PC-9 (cell line): ENCODE results near the gene SSC5D. TPM values are rescaled to one million over a fixed set of nuclear protein-coding genes. Genes with fewer than 3 reads are reported as not detected.

Source experiments
- BruUV-seq: library from RNA; stranded (reverse); fragments of 400-500 nt; replicated peaks from 2 replicates; lab custom pipeline; 2021; lab: Mats Ljungman, UMichigan
- CTCF ChIA-PET: fragments of 300-600 bp; sonication (Branson Sonifier 250); formaldehyde crosslinking; loops from one replicate; lab custom pipeline; 2022; ENCODE audit warnings: antibody characterized with exemption; lab: Charles Lee
- POLR2A ChIA-PET: fragments of 300-600 bp; sonication (Branson Sonifier 250); formaldehyde crosslinking; loops from one replicate; lab custom pipeline; 2022; ENCODE audit warnings: antibody characterized with exemption; ENCODE audit not compliant: unreplicated experiment; lab: Charles Lee
- DNase-seq, 2 experiments: peaks; one replicate each; pipeline versions ENCODE4 v3.0.0 to v3.0.0-alpha.2; 2015 to 2022; ENCODE audit warnings: mixed read lengths in 1 of 2
- H2AFZ ChIP-seq: fragments of 200-600 bp; sonication (generic); 2 replicates; pipeline ENCODE4 v1.8.1; 2017; ENCODE audit warnings: antibody characterized with exemption
- H3F3A ChIP-seq: fragments of 200-600 bp; sonication (generic); 2 replicates; pipeline ENCODE4 v1.8.1; 2017; ENCODE audit warnings: antibody characterized with exemption, mild to moderate bottlenecking, low read depth; ENCODE audit not compliant: insufficient read depth
- H3K27ac ChIP-seq: fragments of 200-600 bp; sonication (generic); 2 replicates; pipeline ENCODE4 v1.6.1; 2016; ENCODE audit warnings: mixed run types
- H3K27me3 ChIP-seq: fragments of 200-600 bp; sonication (generic); 2 replicates; pipeline ENCODE4 v1.6.1; 2016; ENCODE audit warnings: low read depth, mixed run types; ENCODE audit not compliant: insufficient read depth
- H3K36me3 ChIP-seq: fragments of 200-600 bp; sonication (generic); 2 replicates; pipeline ENCODE4 v1.6.1; 2016; ENCODE audit warnings: low read depth, mixed run types
- H3K4me1 ChIP-seq: fragments of 200-600 bp; sonication (generic); replicated peaks from 2 replicates; pipeline ENCODE4 v1.6.1; 2016; ENCODE audit warnings: mixed run types; ENCODE audit not compliant: insufficient read depth
- H3K4me2 ChIP-seq: fragments of 200-600 bp; sonication (generic); 2 replicates; pipeline ENCODE4 v1.6.1; 2017; ENCODE audit warnings: mixed run types
- H3K4me3 ChIP-seq: fragments of 200-600 bp; sonication (generic); 2 replicates; pipeline ENCODE4 v1.6.1; 2016; ENCODE audit warnings: mixed run types
- H3K79me2 ChIP-seq: fragments of 200-600 bp; sonication (generic); 2 replicates; pipeline ENCODE4 v1.6.1; 2017; ENCODE audit warnings: low read depth, mixed run types
- H3K9me2 ChIP-seq: fragments of 200-600 bp; sonication (generic); 2 replicates; pipeline ENCODE4 v1.8.1; 2017; ENCODE audit warnings: mild to moderate bottlenecking; ENCODE audit not compliant: insufficient read depth
- H3K9me3 ChIP-seq: fragments of 200-600 bp; sonication (generic); 2 replicates; pipeline ENCODE4 v1.8.1; 2016; ENCODE audit warnings: low read depth; ENCODE audit not compliant: insufficient read depth
- H4K20me1 ChIP-seq: fragments of 200-600 bp; sonication (generic); 2 replicates; pipeline ENCODE4 v1.8.1; 2017; ENCODE audit not compliant: insufficient read depth
- EZH2 ChIP-seq: fragments of 200-600 bp; sonication (generic); IDR thresholded peaks from 2 replicates; pipeline ENCODE4 v1.8.0; 2017; ENCODE audit warnings: antibody characterized with exemption, low read depth
- intact Hi-C: fragments of 100-400 bp; cut with micrococcal nuclease; formaldehyde crosslinking; loops from one replicate; pipeline ENCODE4 v1.10.0; 2022; ENCODE audit not compliant: unreplicated experiment
- total RNA-seq: library from RNA; stranded (reverse); gene quantifications from 2 replicates; pipeline ENCODE4 v1.2.3, GENCODE V29; 2021
- TF ChIP-seq, protein P1 (sequence below): fragments of 200-600 bp; sonication (generic); conservative IDR thresholded peaks from 2 replicates; pipeline ENCODE4 v1.6.1; 2017; ENCODE audit warnings: mixed run types, antibody characterized with exemption, mild to moderate bottlenecking, moderate library complexity

SSC5D gene
- total RNA-seq, 1 experiment from 2014 or later = 3.9 TPM

DNA sequence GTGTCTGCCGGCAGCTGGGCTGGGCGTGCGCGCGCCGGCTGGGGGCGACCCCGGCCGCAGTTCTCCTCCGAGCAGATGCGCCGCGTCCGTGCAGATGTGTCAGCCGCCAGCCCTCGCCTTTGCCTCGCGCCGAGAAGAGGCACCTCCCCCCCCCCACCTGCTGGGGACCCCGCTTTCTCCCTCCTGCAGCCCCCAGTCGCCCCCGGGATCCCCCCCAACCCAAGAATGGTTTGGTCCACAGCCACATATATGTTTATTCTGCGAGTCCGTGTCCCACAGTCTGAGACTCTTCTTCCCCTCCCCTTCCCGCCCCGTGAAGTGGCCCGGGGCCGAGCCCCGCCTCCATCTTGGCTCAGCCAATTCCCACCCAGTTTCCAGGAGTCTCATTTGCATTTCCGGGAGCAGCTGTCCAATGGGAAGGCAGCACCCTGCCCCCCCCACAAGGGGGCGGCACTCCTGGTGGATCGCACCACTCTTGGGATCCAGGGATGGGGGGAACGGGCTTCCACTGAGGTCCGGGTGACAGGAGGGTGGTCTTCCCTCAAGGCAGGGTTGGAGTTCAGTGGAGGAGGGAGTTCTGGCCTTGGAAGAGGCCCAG, 35.4 kb upstream of the SSC5D start:
- POLR2A ChIA-PET = interaction anchor here (0.7 kb wide), 1 partner anchor 263 kb away, joined by 8 read pairs; no protein-coding TSS in a partner anchor
- CTCF ChIA-PET = interaction anchor here (0.5 kb wide), 1 partner anchor 280 kb away, joined by 15 read pairs; no protein-coding TSS in a partner anchor
- H3K36me3 ChIP-seq = no peaks in the 10 kb centered on the region
- H3K27ac ChIP-seq = no peak overlapping the region
- peaks cover 17% of the 10 kb centered on the region; the same call in 1 of the 2 replicates for H3F3A ChIP-seq
- intact Hi-C loops = no loop called here
- no peak overlapping the region for H2AFZ ChIP-seq
- TF ChIP-seq, protein P1, sequence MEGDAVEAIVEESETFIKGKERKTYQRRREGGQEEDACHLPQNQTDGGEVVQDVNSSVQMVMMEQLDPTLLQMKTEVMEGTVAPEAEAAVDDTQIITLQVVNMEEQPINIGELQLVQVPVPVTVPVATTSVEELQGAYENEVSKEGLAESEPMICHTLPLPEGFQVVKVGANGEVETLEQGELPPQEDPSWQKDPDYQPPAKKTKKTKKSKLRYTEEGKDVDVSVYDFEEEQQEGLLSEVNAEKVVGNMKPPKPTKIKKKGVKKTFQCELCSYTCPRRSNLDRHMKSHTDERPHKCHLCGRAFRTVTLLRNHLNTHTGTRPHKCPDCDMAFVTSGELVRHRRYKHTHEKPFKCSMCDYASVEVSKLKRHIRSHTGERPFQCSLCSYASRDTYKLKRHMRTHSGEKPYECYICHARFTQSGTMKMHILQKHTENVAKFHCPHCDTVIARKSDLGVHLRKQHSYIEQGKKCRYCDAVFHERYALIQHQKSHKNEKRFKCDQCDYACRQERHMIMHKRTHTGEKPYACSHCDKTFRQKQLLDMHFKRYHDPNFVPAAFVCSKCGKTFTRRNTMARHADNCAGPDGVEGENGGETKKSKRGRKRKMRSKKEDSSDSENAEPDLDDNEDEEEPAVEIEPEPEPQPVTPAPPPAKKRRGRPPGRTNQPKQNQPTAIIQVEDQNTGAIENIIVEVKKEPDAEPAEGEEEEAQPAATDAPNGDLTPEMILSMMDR = peak; percentile 38; the same call in 1 of the 2 replicates
- no peak for TF ChIP-seq EZH2
- no peaks in the 10 kb centered on the region; the same call in 1 of the 2 replicates for H3K9me3 ChIP-seq
- no peaks in the 10 kb centered on the region for H3K27me3 ChIP-seq
- H3K4me3 ChIP-seq = no peak overlapping the region
- no peak overlapping the region for H3K4me2 ChIP-seq
- H4K20me1 ChIP-seq = peaks cover 15% of the 10 kb centered on the region
- H3K4me1 ChIP-seq = no peaks in the 10 kb centered on the region
- DNase-seq = peak in 1 of 2 experiments; percentile 61
- BruUV-seq = no TSS peak
- no peaks in the 10 kb centered on the region for H3K9me2 ChIP-seq
- no peaks in the 10 kb centered on the region for H3K79me2 ChIP-seq

DNA sequence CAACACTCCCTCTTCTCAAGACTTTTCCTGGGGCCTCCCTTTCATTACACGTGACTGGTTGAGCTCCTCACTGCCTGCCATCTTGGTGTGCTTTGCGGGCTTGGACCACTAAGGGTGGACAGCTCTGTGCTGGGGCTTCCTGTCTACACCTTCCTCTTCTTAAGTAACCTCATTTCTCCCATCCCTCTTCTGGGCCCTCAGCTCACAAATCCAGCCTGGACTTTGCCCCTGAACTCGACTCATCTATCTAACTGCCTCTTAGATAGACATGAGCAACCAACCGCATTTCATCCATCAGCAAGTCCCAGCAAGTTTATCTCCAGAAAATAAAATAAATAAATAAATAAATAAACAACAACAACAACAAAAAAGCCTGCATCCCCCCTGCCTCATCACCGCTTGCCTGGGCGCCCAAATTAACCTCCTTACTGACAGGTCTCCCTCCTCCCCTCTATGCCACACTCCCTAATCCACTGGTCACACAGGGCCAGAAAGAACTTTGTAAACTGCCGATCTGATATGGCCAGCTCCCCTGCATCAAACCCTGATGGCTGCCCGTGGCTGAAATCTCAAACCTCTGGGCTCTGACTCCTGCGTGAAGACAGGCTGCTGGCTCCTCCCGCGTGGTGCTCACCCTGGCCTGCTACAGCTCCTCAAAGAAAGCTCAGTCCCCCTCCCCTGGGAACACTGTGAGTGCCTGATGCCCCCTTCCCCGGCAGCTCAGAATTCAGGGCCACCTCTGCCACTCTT, 34.5 kb upstream of the SSC5D start:
- H3K79me2 ChIP-seq = 0 out of 2 replicates have a peak, but pooled peaks cover under 1% of the 10 kb centered on the region
- BruUV-seq = no TSS peak
- no peaks in the 10 kb centered on the region for H3K27me3 ChIP-seq
- CTCF ChIA-PET = interaction anchor here (0.5 kb wide), 1 partner anchor 281 kb away, joined by 15 read pairs; no protein-coding TSS in a partner anchor
- no peak overlapping the region for H3K27ac ChIP-seq
- H3F3A ChIP-seq = peaks cover 22% of the 10 kb centered on the region; the same call in 1 of the 2 replicates
- POLR2A ChIA-PET = interaction anchor here (0.7 kb wide), 1 partner anchor 264 kb away, joined by 8 read pairs; no protein-coding TSS in a partner anchor
- H3K4me3 ChIP-seq = no peak overlapping the region
- no peaks in the 10 kb centered on the region for H3K4me1 ChIP-seq
- H3K9me2 ChIP-seq = no peaks in the 10 kb centered on the region
- TF ChIP-seq, protein P1 = no peak
- no peak for TF ChIP-seq EZH2
- no peaks in the 10 kb centered on the region for H3K36me3 ChIP-seq
- no peak for DNase-seq
- no peak overlapping the region for H3K4me2 ChIP-seq
- H4K20me1 ChIP-seq = peaks cover 15% of the 10 kb centered on the region
- H2AFZ ChIP-seq = no peak overlapping the region
- intact Hi-C loops = no loop called here
- H3K9me3 ChIP-seq = no peaks in the 10 kb centered on the region; the same call in 1 of the 2 replicates

DNA sequence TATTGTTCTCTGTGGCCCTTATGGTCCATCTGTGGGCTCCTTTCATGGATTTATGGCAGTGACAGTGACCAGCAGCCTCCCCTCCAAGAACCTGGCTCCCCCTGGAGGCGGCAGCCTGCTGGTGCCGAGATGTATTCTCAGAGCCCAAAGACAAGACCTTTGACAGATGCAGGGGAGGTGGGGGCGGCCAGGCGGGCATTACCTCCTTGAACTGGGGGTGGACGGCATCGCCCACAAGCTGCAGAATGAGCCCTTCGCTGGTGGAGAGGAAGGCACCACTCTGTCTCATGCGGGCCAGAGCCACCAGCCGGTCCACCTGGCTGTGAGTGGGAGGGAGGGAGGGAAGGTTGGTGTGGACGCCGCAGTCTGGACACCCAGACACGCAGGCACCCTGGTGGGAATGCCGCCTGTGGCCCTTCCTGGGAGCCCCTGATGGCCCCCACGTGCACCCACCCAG, 33.4 kb upstream of the SSC5D start:
- DNase-seq = peak in 1 of 2 experiments; percentile 54
- Histone ChIP-seq H3K9me3 (no peaks in the 10 kb centered on the region), H3K27ac (no peak overlapping the region), H4K20me1 (peaks cover 25% of the 10 kb centered on the region), H3K4me2 (no peak overlapping the region), H3K27me3 (no peaks in the 10 kb centered on the region), H3K4me3 (no peak overlapping the region), H2AFZ (no peak overlapping the region), H3K9me2 (no peaks in the 10 kb centered on the region), H3K79me2 (peaks cover 10% of the 10 kb centered on the region; the same call in 1 of the 2 replicates), H3F3A (peaks cover 21% of the 10 kb centered on the region; the same call in 1 of the 2 replicates), H3K36me3 (no peaks in the 10 kb centered on the region), H3K4me1 (no peaks in the 10 kb centered on the region)
- no peak for TF ChIP-seq EZH2
- TF ChIP-seq, protein P1 = peak; percentile 91
- ChIA-PET CTCF (no interaction called here), POLR2A (no interaction called here)
- intact Hi-C loops = no loop called here
- BruUV-seq = no TSS peak
